Cardiac fibroblast (primary cell): ENCODE results near the gene BBS7.
A peak's percentile ranks its signal among the peaks of the same experiment; 100 is the strongest.

Source experiments
- DNase-seq, 2 donors: peaks; one replicate each; pipeline versions ENCODE4 v3.0.0 to v3.0.0-alpha.2; 2010; ENCODE audit warnings: low read depth in 2 of 2
- H3K4me3 ChIP-seq, 2 donors: replicated peaks in 1 of 2; 1 replicate in 1 of 2; 2 replicates in 1 of 2; pipeline ENCODE4 v1.5.1; 2011; ENCODE audit warnings: low read depth in 2 of 2, low read length in 2 of 2, mild to moderate bottlenecking in 2 of 2, moderate library complexity in 1 of 2
- CTCF ChIP-seq: IDR thresholded peaks from one replicate; pipeline ENCODE4 v1.5.1; 2011; ENCODE audit warnings: low read depth, mild to moderate bottlenecking, low read length, inconsistent platforms

Gene BBS7

GRCh38 chr4:121873604-121874003 is 3.3 kb upstream of the BBS7 start:
- no peak for DNase-seq
- H3K4me3 ChIP-seq = no peak overlapping the region
- TF ChIP-seq CTCF = no peak

GRCh38 chr4:121863799-121864198 is 6.5 kb downstream of the BBS7 start:
- no peak for DNase-seq
- no peak for TF ChIP-seq CTCF
- no peak overlapping the region for H3K4me3 ChIP-seq

- no peak overlapping the region for H3K4me3 ChIP-seq
- TF ChIP-seq CTCF = no peak
- DNase-seq = no peak
These were observed 8.8 kb downstream of the BBS7 start for GRCh38 chr4:121861426-121861825.

- TF ChIP-seq CTCF = no peak
- H3K4me3 ChIP-seq = no peak overlapping the region
- DNase-seq = peak; percentile 10 to 31
These were observed 10.2 kb downstream of the BBS7 start for GRCh38 chr4:121860121-121860520.

GRCh38 chr4:121851354-121851753 is 18.9 kb downstream of the BBS7 start:
- no peak for DNase-seq
- TF ChIP-seq CTCF = no peak
- no peak overlapping the region for H3K4me3 ChIP-seq

GRCh38 chr4:121846662-121847061 is 23.6 kb downstream of the BBS7 start:
- H3K4me3 ChIP-seq = no peak overlapping the region
- TF ChIP-seq CTCF = no peak
- no peak for DNase-seq

- no peak for TF ChIP-seq CTCF
- no peak overlapping the region for H3K4me3 ChIP-seq
- no peak for DNase-seq
These were observed 27.4 kb downstream of the BBS7 start for GRCh38 chr4:121842862-121843261.
